COR-L47 (cell line): ENCODE results near the gene MEMO1.

Experiments used
- DNase-seq: peaks from one replicate; lab custom pipeline; 2025; lab: John Stamatoyannopoulos, UW

MEMO1 gene

GRCh38 chr2:31823558-31823957 lies 187.2 kb downstream of the MEMO1 start:
- no peak for DNase-seq

- DNase-seq: no peak
Measured at GRCh38 chr2:31822587-31822986, 188.2 kb downstream of the MEMO1 start.
